Prostate gland (tissue), 2 donors: ENCODE measurements around the gene PRKAG2. TPM values are rescaled to one million over a fixed set of nuclear protein-coding genes. Genes with fewer than 3 reads are reported as not detected.

Source experiments
- DNase-seq: peaks from one replicate; pipeline ENCODE4 v3.0.0-alpha.2; 2019; ENCODE audit warnings: low spot score
- H3K27ac ChIP-seq, 2 donors: fragments of 200-600 bp; sonication (generic); 2 replicates each; pipeline ENCODE4 v1.5.1; 2017 to 2019
- H3K27me3 ChIP-seq: fragments of 200-600 bp; sonication (generic); replicated peaks from 2 replicates; pipeline ENCODE4 v1.5.1; 2019; ENCODE audit not compliant: insufficient read depth
- H3K36me3 ChIP-seq, 2 donors: fragments of 200-600 bp; sonication (generic); 1 replicate in 1 of 2; 2 replicates in 1 of 2; pipeline versions ENCODE4 v1.5.1 to v1.8.1; 2017 to 2019
- H3K4me1 ChIP-seq: fragments of 200-600 bp; sonication (generic); replicated peaks from 2 replicates; pipeline ENCODE4 v1.5.1; 2019
- H3K4me3 ChIP-seq, 2 donors: fragments of 200-600 bp; sonication (generic); 2 replicates each; pipeline ENCODE4 v1.5.1; 2017 to 2019
- H3K9me3 ChIP-seq: fragments of 200-600 bp; sonication (generic); 2 replicates; pipeline ENCODE4 v1.5.1; 2017
- POLR2A ChIP-seq: fragments of 450-650 bp; IDR thresholded peaks from one replicate; pipeline ENCODE4 v1.6.1; 2016; ENCODE audit warnings: antibody characterized with exemption, mild to moderate bottlenecking
- POLR2AphosphoS5 ChIP-seq: sonication (generic); formaldehyde crosslinking; IDR thresholded peaks from one replicate; pipeline ENCODE4 v1.6.1; 2017; ENCODE audit warnings: antibody characterized with exemption
- WGBS: methylation state at CpG from one replicate; pipeline ENCODE4 v1.1.5; 2018; 5-methylcytosine and 5-hydroxymethylcytosine counted together
- intact Hi-C: fragments of 100-400 bp; cut with DNase I; formaldehyde crosslinking; loops from one replicate; pipeline ENCODE4 v1.14.2; 2022
- total RNA-seq, 2 donors: library from RNA; depleted of rRNA; stranded (reverse); fragments of >200 nt; gene quantifications; one replicate each; pipeline ENCODE4 v1.1.0, GENCODE V29; 2016
- TF ChIP-seq, protein P1 (sequence below), 4 experiments: fragments of 200-600 bp in 2 of 4; fragments of 450-650 bp in 2 of 4; sonication (generic) in 2 of 4; IDR thresholded peaks; 1 replicate in 3 of 4; 2 replicates in 1 of 4; pipeline ENCODE4 v1.5.1; 2016 to 2019; ENCODE audit warnings: antibody characterized with exemption in 4 of 4, mild to moderate bottlenecking in 2 of 4, moderate library complexity in 2 of 4

The PRKAG2 gene
- total RNA-seq, 2 donors from 2014 or later, result 31.6 to 38.1 TPM

DNA sequence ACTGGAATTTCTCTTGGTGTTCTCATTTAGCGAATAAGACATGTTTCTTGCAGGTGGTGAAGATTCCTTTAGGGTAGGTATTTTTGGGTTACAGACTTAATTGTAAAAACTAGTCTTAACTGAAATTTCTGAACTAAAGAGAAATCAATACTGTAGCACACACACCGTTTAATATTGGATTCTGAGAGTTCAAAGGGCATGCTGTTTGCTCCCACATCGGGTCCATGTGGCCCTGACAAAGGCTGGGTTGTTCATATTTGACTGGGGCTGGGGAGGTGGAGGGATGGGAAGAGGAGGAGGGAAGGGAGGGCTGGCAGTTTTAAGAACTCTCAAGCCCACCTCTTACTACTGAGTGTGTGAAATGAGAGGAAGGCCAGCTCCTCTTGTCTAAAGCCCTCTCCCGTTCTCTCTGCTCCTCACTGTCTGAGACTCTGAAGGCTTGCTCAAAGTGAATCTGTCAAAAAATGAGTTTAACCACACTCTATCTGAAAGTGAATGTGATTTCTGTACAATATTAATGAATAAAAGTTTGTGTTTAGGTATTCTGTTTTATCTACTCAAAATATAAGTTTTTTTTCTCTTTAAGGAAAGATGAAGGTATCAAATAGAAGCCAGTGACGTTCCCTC lies 317.2 kb downstream of the PRKAG2 start:
- TF ChIP-seq, protein P1, sequence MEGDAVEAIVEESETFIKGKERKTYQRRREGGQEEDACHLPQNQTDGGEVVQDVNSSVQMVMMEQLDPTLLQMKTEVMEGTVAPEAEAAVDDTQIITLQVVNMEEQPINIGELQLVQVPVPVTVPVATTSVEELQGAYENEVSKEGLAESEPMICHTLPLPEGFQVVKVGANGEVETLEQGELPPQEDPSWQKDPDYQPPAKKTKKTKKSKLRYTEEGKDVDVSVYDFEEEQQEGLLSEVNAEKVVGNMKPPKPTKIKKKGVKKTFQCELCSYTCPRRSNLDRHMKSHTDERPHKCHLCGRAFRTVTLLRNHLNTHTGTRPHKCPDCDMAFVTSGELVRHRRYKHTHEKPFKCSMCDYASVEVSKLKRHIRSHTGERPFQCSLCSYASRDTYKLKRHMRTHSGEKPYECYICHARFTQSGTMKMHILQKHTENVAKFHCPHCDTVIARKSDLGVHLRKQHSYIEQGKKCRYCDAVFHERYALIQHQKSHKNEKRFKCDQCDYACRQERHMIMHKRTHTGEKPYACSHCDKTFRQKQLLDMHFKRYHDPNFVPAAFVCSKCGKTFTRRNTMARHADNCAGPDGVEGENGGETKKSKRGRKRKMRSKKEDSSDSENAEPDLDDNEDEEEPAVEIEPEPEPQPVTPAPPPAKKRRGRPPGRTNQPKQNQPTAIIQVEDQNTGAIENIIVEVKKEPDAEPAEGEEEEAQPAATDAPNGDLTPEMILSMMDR (IDR thresholded peaks at IDR 0.05), result no peak
- no peak for TF ChIP-seq POLR2A
- no peak for TF ChIP-seq POLR2AphosphoS5
- Histone ChIP-seq H3K36me3 (no peaks in the 10 kb centered on the region), H3K27ac (no peak overlapping the region), H3K9me3 (no peaks in the 10 kb centered on the region), H3K4me3 (no peak overlapping the region), H3K27me3 (no peaks in the 10 kb centered on the region), H3K4me1 (no peaks in the 10 kb centered on the region)
- intact Hi-C loops, result no loop called here
- DNase-seq, result no peak
- 92% methylated on average over 5 of the region's 5 CpGs for WGBS

DNA sequence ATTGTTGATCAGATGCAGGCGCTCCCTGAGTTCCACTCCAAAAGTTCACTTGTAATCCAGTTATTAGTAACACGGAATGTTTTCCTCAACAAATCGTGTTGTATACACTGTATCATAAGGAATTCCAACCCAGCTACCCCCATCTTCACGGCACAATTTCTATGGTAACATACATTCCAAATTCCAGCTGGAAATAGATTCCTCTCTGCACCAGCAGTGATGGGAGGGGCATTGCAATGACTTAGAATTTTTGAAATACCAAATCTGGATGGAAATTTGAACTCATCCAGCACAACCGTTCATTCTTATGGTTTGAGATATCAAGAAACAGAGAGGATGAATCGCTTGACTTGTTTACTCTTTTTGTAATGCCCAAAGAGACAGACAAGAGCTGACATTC lies 318.3 kb downstream of the PRKAG2 start:
- WGBS, result 92% methylated on average over 6 of the region's 6 CpGs
- H3K4me3 ChIP-seq, result no peak overlapping the region
- DNase-seq, result no peak
- no peak overlapping the region for H3K27ac ChIP-seq
- H3K4me1 ChIP-seq, result no peaks in the 10 kb centered on the region
- no peaks in the 10 kb centered on the region for H3K9me3 ChIP-seq
- no peaks in the 10 kb centered on the region for H3K36me3 ChIP-seq
- TF ChIP-seq, protein P1 (IDR thresholded peaks at IDR 0.05), result no peak
- TF ChIP-seq POLR2A, result no peak
- TF ChIP-seq POLR2AphosphoS5, result no peak
- no peaks in the 10 kb centered on the region for H3K27me3 ChIP-seq
- intact Hi-C loops, result no loop called here

DNA sequence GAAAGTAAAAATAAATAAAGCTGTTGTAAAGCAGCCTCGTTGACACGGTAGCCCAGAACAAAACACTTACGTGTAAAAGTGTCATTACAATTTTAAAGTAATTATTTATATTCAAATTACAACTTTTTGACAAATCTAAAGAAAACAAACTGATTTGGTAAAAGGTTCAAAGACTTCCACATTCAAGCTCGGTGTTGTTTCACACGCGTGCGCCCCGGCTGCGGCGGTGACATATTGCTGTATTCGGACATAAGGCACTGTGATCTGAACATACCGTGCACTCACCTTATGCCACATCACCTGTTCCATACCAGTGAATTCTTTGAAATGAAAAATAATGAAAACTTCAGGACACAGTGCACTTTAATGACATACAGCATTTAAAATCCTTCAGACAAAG lies 320.3 kb downstream of the PRKAG2 start:
- H3K36me3 ChIP-seq, result no peaks in the 10 kb centered on the region
- intact Hi-C loops, result no loop called here
- 95% methylated on average over 12 of the region's 12 CpGs for WGBS
- DNase-seq, result no peak
- no peaks in the 10 kb centered on the region for H3K27me3 ChIP-seq
- no peak overlapping the region for H3K4me3 ChIP-seq
- H3K9me3 ChIP-seq, result no peaks in the 10 kb centered on the region
- TF ChIP-seq POLR2AphosphoS5, result no peak
- TF ChIP-seq POLR2A, result no peak
- TF ChIP-seq, protein P1 (IDR thresholded peaks at IDR 0.05), result no peak
- no peak overlapping the region for H3K27ac ChIP-seq
- peaks cover 12% of the 10 kb centered on the region for H3K4me1 ChIP-seq

DNA sequence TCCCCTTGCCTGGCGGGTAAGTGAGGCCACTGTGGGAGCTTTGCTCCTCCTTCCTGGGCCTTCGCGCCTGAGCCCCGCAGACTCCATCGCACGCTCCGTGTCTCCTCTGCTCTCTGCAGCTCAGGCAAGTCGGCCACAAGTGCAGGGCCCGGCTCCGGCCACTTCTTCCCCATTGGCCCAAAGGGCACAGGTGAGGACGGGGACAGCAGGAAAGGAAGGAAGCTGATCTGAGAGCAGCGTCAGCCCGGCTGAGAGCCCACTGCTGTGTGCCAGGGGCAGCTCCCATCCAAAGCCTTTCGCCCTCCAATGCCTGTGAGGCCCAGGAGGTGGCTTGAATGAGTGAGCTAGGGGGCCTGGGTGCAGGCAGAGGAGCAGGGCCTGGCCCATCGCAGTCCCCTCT lies 323.6 kb downstream of the PRKAG2 start:
- WGBS, result 72% methylated on average over 15 of the region's 15 CpGs
- no peak for DNase-seq
- intact Hi-C loops, result no loop called here
- Histone ChIP-seq H3K4me1 (peaks cover 12% of the 10 kb centered on the region), H3K36me3 (no peaks in the 10 kb centered on the region), H3K27me3 (no peaks in the 10 kb centered on the region), H3K27ac (peak overlapping the region in 1 of 2 donors; percentile 55), H3K4me3 (no peak overlapping the region), H3K9me3 (no peaks in the 10 kb centered on the region)
- TF ChIP-seq POLR2AphosphoS5 (no peak), POLR2A (no peak)
- TF ChIP-seq, protein P1 (IDR thresholded peaks at IDR 0.05), result no peak

DNA sequence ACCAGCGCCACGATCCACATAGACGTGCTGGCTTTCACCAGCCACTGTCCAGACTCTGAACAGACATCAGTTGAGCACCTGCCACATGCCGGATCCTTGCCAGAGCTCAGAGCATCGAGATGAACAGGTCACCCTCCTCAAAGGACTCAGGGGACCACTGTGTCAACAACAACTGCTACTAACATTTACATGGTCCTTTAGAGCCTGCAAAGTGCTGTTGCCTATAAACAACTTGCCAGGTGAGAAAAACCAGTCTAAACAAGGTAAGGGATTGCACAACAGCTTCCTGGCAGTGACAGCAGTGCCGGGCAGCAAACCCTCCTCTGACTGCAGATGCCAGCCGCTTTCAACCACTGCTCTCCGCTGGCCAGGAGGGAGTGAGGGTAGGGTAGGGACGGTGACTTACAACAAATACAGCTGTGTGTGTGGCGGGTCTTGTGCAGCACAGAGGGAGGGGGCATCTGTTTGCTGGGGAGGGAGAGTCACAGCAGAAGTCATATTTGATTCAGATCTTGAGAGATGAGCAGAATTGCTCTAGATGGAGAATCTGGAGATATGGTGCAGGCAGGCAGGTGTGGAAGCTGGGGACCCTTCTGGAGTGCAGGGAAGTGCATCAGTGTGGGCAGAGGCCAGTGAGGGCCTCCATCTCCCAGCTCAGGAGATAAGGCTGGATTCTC lies 324.4 kb downstream of the PRKAG2 start:
- Histone ChIP-seq H3K4me1 (peaks cover 12% of the 10 kb centered on the region), H3K36me3 (no peaks in the 10 kb centered on the region), H3K9me3 (no peaks in the 10 kb centered on the region), H3K27ac (peak overlapping the region; percentile 47 to 55), H3K4me3 (no peak overlapping the region), H3K27me3 (no peaks in the 10 kb centered on the region)
- WGBS, result 27% methylated on average over 10 of the region's 10 CpGs
- DNase-seq, result peak; percentile 89
- intact Hi-C loops, result no loop called here
- TF ChIP-seq POLR2AphosphoS5 (peak; percentile 95), POLR2A (no peak)
- TF ChIP-seq, protein P1 (IDR thresholded peaks at IDR 0.05), result peak in 1 of 4 experiments; percentile 3
